DND-41 (cell line): ENCODE data around the gene PHKB.

ENCODE experiments used
- ATAC-seq: fragments of 200-7000 bp; cut with Tn5 transposase; 3 replicates; pipeline ENCODE4 v1.9.1; 2021; ENCODE audit warnings: low read depth; ENCODE audit not compliant: insufficient read depth
- DNase-seq: peaks from one replicate; pipeline ENCODE4 v3.0.0-alpha.2; 2020
- H2AFZ ChIP-seq: 2 replicates; pipeline ENCODE4 v1.6.0; 2012; ENCODE audit warnings: low read depth, low read length
- H3K27ac ChIP-seq: 2 replicates; pipeline ENCODE4 v1.5.1; 2012; ENCODE audit warnings: low read length, inconsistent platforms
- H3K27me3 ChIP-seq: fragments of 200-600 bp; sonication (generic); 2 replicates; pipeline ENCODE4 v1.6.0; 2012; ENCODE audit warnings: low read length, mild to moderate bottlenecking, inconsistent platforms; ENCODE audit not compliant: insufficient read depth, poor library complexity
- H3K36me3 ChIP-seq: 2 replicates; pipeline ENCODE4 v1.5.1; 2012; ENCODE audit warnings: low read length, inconsistent platforms; ENCODE audit not compliant: insufficient read depth
- H3K4me1 ChIP-seq: 2 replicates; pipeline ENCODE4 v1.5.1; 2012; ENCODE audit warnings: mild to moderate bottlenecking, low read length; ENCODE audit not compliant: insufficient read depth
- H3K4me2 ChIP-seq: 2 replicates; pipeline ENCODE4 v1.6.0; 2012; ENCODE audit warnings: mild to moderate bottlenecking, moderate library complexity, low read length, inconsistent platforms; ENCODE audit not compliant: insufficient read depth
- H3K4me3 ChIP-seq, 2 experiments: fragments of 200-600 bp in 1 of 2; shearing (Covaris generic) in 1 of 2; 2 replicates each; pipeline ENCODE4 v1.5.1; 2012 to 2016; ENCODE audit warnings: inconsistent platforms in 2 of 2, low read length in 2 of 2, mild to moderate bottlenecking in 2 of 2, low read depth in 1 of 2, moderate library complexity in 1 of 2
- H3K79me2 ChIP-seq: 2 replicates; pipeline ENCODE4 v1.6.0; 2012; ENCODE audit warnings: low read length, inconsistent platforms; ENCODE audit not compliant: insufficient read depth
- H3K9ac ChIP-seq: 2 replicates; pipeline ENCODE4 v1.6.0; 2012; ENCODE audit warnings: low read depth, mild to moderate bottlenecking, inconsistent platforms, low read length, moderate library complexity
- H3K9me3 ChIP-seq: 2 replicates; pipeline ENCODE4 v1.5.1; 2012; ENCODE audit warnings: low read length, moderate library complexity, mild to moderate bottlenecking, inconsistent platforms; ENCODE audit not compliant: insufficient read depth, severe bottlenecking
- H4K20me1 ChIP-seq: 2 replicates; pipeline ENCODE4 v1.6.0; 2012; ENCODE audit warnings: low read length; ENCODE audit not compliant: insufficient read depth
- EZH2 ChIP-seq: IDR thresholded peaks from 3 replicates; pipeline ENCODE4 v1.6.1; 2012; ENCODE audit warnings: borderline replicate concordance, low read depth, mild to moderate bottlenecking, moderate library complexity, low read length, inconsistent platforms; ENCODE audit not compliant: severe bottlenecking
- TF ChIP-seq, protein P1 (sequence below): IDR thresholded peaks from 2 replicates; pipeline ENCODE4 v1.5.1; 2012; ENCODE audit warnings: borderline replicate concordance, low read length, moderate library complexity, mild to moderate bottlenecking; ENCODE audit not compliant: poor library complexity, severe bottlenecking; ENCODE audit errors: extremely low read depth

Gene PHKB

DNA sequence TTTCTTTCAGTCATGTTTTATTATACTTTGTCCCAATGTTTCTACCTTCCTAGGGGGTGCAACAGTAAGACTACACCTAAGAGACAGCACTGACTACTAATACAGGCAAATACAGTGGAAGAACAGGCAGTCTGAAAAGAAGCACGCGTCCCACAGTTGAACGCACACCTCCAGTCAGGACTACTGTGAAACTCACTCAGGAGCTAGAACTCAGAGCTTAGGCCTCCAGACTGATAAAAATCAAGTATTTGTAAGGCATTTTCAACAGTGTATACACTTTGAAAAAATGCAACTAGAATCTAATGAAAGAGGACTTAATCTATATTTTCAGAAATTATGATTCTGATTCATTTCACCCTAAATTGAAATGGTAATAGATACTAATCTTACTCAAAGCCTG lies 14.7 kb upstream of the PHKB start:
- peaks cover 42% of the 10 kb centered on the region for H3K36me3 ChIP-seq
- DNase-seq (no peak), ATAC-seq (no peak)
- no peak overlapping the region for H3K4me3 ChIP-seq
- H3K27ac ChIP-seq: no peak overlapping the region
- no peak overlapping the region for H3K9ac ChIP-seq
- no peak overlapping the region for H3K4me2 ChIP-seq
- H4K20me1 ChIP-seq: no peaks in the 10 kb centered on the region
- no peaks in the 10 kb centered on the region for H3K4me1 ChIP-seq
- no peak overlapping the region for H2AFZ ChIP-seq
- peaks cover 9% of the 10 kb centered on the region; the same call in 1 of the 2 replicates for H3K79me2 ChIP-seq
- H3K27me3 ChIP-seq: no peaks in the 10 kb centered on the region
- H3K9me3 ChIP-seq: no peaks in the 10 kb centered on the region
- TF ChIP-seq EZH2: no peak
- TF ChIP-seq, protein P1, sequence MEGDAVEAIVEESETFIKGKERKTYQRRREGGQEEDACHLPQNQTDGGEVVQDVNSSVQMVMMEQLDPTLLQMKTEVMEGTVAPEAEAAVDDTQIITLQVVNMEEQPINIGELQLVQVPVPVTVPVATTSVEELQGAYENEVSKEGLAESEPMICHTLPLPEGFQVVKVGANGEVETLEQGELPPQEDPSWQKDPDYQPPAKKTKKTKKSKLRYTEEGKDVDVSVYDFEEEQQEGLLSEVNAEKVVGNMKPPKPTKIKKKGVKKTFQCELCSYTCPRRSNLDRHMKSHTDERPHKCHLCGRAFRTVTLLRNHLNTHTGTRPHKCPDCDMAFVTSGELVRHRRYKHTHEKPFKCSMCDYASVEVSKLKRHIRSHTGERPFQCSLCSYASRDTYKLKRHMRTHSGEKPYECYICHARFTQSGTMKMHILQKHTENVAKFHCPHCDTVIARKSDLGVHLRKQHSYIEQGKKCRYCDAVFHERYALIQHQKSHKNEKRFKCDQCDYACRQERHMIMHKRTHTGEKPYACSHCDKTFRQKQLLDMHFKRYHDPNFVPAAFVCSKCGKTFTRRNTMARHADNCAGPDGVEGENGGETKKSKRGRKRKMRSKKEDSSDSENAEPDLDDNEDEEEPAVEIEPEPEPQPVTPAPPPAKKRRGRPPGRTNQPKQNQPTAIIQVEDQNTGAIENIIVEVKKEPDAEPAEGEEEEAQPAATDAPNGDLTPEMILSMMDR: no peak

- Histone ChIP-seq H3K9me3 (no peaks in the 10 kb centered on the region), H2AFZ (no peak overlapping the region), H3K4me1 (no peaks in the 10 kb centered on the region), H3K27me3 (no peaks in the 10 kb centered on the region), H4K20me1 (no peaks in the 10 kb centered on the region), H3K9ac (no peak overlapping the region), H3K4me3 (no peak overlapping the region), H3K79me2 (peaks cover 6% of the 10 kb centered on the region; the same call in 1 of the 2 replicates), H3K27ac (no peak overlapping the region), H3K4me2 (no peak overlapping the region), H3K36me3 (peaks cover 63% of the 10 kb centered on the region)
- ATAC-seq (no peak), DNase-seq (no peak)
- TF ChIP-seq, protein P1: no peak
- TF ChIP-seq EZH2: no peak
Measured at GRCh38 chr16:47448830-47449575, 12.1 kb upstream of the PHKB start.

DNA sequence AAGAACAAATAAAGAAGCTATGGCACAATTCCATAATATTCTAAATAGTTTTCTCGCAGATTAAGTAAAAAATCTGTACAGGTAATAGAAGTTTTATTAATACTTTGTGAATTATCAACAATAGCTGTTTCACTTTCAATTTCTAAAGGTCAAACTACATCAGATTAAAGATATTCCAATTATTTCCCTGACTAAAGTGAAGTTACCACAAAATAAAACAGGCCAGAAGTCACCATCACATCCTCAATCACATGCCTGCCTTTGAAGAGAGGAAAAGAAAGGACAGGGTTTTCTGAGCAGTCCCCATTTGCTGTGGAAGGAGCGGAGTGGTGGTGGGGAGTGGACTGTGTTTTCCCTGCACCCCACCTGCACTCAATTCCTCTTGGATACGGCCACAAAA lies 11.3 kb upstream of the PHKB start:
- Histone ChIP-seq H3K4me2 (no peak overlapping the region), H3K79me2 (peaks cover 7% of the 10 kb centered on the region; the same call in 1 of the 2 replicates), H4K20me1 (no peaks in the 10 kb centered on the region), H3K9ac (no peak overlapping the region), H3K27ac (no peak overlapping the region), H3K27me3 (no peaks in the 10 kb centered on the region), H2AFZ (no peak overlapping the region), H3K4me3 (no peak overlapping the region), H3K9me3 (no peaks in the 10 kb centered on the region), H3K36me3 (peaks cover 63% of the 10 kb centered on the region), H3K4me1 (no peaks in the 10 kb centered on the region)
- TF ChIP-seq, protein P1: no peak
- TF ChIP-seq EZH2: no peak
- DNase-seq (no peak), ATAC-seq (no peak)

DNA sequence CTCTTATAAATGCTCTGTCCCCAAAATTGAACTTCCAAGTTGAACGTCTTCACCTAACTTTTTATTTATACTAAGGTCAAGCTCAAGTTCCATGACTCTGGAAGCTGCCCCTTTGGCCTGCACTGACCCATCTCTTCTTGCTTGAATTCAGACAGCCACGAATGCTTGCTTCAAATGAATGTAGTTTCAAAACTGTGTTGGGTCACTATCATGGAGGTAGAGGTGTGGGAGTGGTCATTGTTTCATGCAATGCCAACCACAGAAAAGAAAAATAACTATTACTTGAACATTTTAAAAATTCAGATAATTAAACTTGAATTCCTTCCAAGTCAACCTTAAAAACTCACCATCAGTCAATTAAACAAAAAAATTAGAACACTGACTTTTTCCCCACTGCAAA lies 2.8 kb upstream of the PHKB start:
- no peak overlapping the region for H3K9ac ChIP-seq
- no peak overlapping the region for H2AFZ ChIP-seq
- TF ChIP-seq, protein P1: no peak
- no peak for TF ChIP-seq EZH2
- peak overlapping the region; percentile 77; the same call in 1 of the 2 replicates for H3K4me2 ChIP-seq
- H3K79me2 ChIP-seq: peaks cover 69% of the 10 kb centered on the region
- no peaks in the 10 kb centered on the region for H3K9me3 ChIP-seq
- DNase-seq: no peak
- peaks cover 38% of the 10 kb centered on the region for H3K4me1 ChIP-seq
- no peak overlapping the region for H3K4me3 ChIP-seq
- no peak for ATAC-seq
- no peaks in the 10 kb centered on the region for H3K27me3 ChIP-seq
- H3K36me3 ChIP-seq: peaks cover 27% of the 10 kb centered on the region
- H4K20me1 ChIP-seq: no peaks in the 10 kb centered on the region
- no peak overlapping the region for H3K27ac ChIP-seq
